DMS 273 (cell line): ENCODE measurements around the gene POU2AF1.

Experiments
- DNase-seq: peaks from one replicate; lab custom pipeline; 2025; ENCODE audit not compliant: unreplicated experiment; lab: John Stamatoyannopoulos, UW

Gene POU2AF1

GRCh38 chr11:111378861-111379601, at the start of gene POU2AF1:
Gene POU2AF1, minus strand, starts transcription at chr11:111379275. Its CDS starts 98 bp downstream, at chr11:111379177.
- no peak for DNase-seq

- no peak for DNase-seq
These were observed 49.2 kb upstream of the POU2AF1 start for GRCh38 chr11:111428113-111428876.

GRCh38 chr11:111427471-111427912, 48.4 kb upstream of the POU2AF1 start:
- peak; percentile 86 for DNase-seq

GRCh38 chr11:111426617-111427016, 47.5 kb upstream of the POU2AF1 start:
- peak; percentile 78 for DNase-seq

- no peak for DNase-seq
These were observed 44.2 kb upstream of the POU2AF1 start for GRCh38 chr11:111423250-111423615.

GRCh38 chr11:111422494-111423249, 43.6 kb upstream of the POU2AF1 start:
- DNase-seq = peak; percentile 82

GRCh38 chr11:111421251-111421650, 42.2 kb upstream of the POU2AF1 start:
- peak; percentile 42 for DNase-seq

- DNase-seq = peak; percentile 18
These were observed 40.7 kb upstream of the POU2AF1 start for GRCh38 chr11:111419641-111420327.

GRCh38 chr11:111419181-111419580, 40.1 kb upstream of the POU2AF1 start:
- no peak for DNase-seq

GRCh38 chr11:111418436-111418787, 39.3 kb upstream of the POU2AF1 start:
- DNase-seq = no peak

- DNase-seq = peak; percentile 11
These were observed 38.8 kb upstream of the POU2AF1 start for GRCh38 chr11:111417766-111418435.

GRCh38 chr11:111417011-111417765, 38.1 kb upstream of the POU2AF1 start:
- DNase-seq = no peak

- no peak for DNase-seq
These were observed 37.3 kb upstream of the POU2AF1 start for GRCh38 chr11:111416231-111416960.

- no peak for DNase-seq
These were observed 35.9 kb upstream of the POU2AF1 start for GRCh38 chr11:111414936-111415335.

- no peak for DNase-seq
These were observed 35.3 kb upstream of the POU2AF1 start for GRCh38 chr11:111414267-111414931.

GRCh38 chr11:111413849-111414248, 34.8 kb upstream of the POU2AF1 start:
- no peak for DNase-seq

- no peak for DNase-seq
These were observed 33.2 kb upstream of the POU2AF1 start for GRCh38 chr11:111412293-111412692.

- no peak for DNase-seq
These were observed 32.4 kb upstream of the POU2AF1 start for GRCh38 chr11:111411456-111411855.

- no peak for DNase-seq
These were observed 31.9 kb upstream of the POU2AF1 start for GRCh38 chr11:111410951-111411350.
